Measurements from ENCODE around the gene SSRP1. TPM values are rescaled to one million over a fixed set of nuclear protein-coding genes. Genes with fewer than 3 reads are reported as not detected.

SSRP1 gene
- total RNA-seq, 1 donor from 2014 or later: 62.2 TPM

DNA sequence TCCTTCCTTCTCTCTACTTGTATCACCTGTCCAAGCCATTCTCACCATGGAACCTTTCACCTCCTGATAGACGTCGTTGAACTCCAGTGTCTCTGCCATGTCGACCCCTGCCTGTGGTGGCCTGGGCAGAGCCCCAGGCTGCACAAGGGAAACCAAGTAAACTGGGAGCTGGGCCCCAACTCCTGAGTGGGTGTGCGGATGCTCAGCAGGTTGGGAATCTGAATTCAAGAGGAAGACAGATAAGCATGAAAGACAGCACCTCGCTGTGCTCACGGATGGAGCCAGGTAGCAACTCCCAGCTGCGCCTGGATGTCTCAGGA lies 709 bp downstream of the SSRP1 start:
- Histone ChIP-seq H3K36me3 (peaks cover 40% of the 10 kb centered on the region), H3K27me3 (ENCODE audit: low read depth) (no peaks in the 10 kb centered on the region), H3K9me3 (no peaks in the 10 kb centered on the region), H3K4me1 (peaks cover 20% of the 10 kb centered on the region), H3K27ac (peak overlapping the region; percentile 91), H3K4me3 (peak overlapping the region; percentile 93)
- ATAC-seq (no peak), DNase-seq (no peak)
- TF ChIP-seq, protein P1, sequence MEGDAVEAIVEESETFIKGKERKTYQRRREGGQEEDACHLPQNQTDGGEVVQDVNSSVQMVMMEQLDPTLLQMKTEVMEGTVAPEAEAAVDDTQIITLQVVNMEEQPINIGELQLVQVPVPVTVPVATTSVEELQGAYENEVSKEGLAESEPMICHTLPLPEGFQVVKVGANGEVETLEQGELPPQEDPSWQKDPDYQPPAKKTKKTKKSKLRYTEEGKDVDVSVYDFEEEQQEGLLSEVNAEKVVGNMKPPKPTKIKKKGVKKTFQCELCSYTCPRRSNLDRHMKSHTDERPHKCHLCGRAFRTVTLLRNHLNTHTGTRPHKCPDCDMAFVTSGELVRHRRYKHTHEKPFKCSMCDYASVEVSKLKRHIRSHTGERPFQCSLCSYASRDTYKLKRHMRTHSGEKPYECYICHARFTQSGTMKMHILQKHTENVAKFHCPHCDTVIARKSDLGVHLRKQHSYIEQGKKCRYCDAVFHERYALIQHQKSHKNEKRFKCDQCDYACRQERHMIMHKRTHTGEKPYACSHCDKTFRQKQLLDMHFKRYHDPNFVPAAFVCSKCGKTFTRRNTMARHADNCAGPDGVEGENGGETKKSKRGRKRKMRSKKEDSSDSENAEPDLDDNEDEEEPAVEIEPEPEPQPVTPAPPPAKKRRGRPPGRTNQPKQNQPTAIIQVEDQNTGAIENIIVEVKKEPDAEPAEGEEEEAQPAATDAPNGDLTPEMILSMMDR (IDR thresholded peaks at IDR 0.05): no peak
- intact Hi-C loops (cut with DNase I): no loop called here

DNA sequence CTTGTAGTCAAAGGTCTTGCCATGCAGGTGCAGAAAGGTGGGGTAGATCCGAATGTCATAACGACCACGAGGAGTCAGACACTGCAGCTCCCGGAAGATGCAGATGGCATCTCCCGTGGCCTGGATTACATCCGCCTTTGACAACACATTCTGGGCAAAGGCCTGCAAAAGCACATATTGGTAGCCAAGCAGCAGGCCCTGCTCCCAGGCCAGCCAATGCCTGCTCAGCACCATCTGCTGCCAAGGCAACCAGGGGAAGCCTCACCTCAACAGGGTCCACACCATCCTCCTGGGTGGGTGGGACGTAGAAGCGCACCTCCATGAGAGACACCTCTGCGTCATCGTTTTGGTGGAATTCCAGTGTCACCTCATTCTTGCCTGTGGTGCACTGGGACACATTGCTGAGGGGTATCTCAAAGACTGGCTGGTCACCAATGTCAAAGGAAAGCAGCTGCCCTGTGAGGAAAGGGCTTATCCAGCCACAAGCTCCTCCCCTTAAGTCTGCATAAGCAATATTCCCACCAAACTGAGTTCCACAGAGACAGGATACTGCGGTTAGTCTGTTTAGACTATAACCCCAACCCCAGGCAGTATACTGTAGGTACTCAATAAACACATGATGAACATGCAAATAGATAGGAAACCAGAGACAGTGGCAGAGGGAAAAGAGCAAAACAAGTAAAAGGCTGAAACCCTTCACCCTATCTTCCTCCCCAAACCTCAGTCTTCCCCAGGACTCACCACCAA lies 2.8 kb downstream of the SSRP1 start:
- Histone ChIP-seq H3K4me3 (no peak overlapping the region), H3K36me3 (peaks cover 61% of the 10 kb centered on the region), H3K27ac (no peak overlapping the region), H3K4me1 (peaks cover 20% of the 10 kb centered on the region), H3K27me3 (ENCODE audit: low read depth) (no peaks in the 10 kb centered on the region), H3K9me3 (no peaks in the 10 kb centered on the region)
- TF ChIP-seq, protein P1 (IDR thresholded peaks at IDR 0.05): no peak
- intact Hi-C loops (cut with DNase I): no loop called here
- no peak for DNase-seq
- no peak for ATAC-seq

DNA sequence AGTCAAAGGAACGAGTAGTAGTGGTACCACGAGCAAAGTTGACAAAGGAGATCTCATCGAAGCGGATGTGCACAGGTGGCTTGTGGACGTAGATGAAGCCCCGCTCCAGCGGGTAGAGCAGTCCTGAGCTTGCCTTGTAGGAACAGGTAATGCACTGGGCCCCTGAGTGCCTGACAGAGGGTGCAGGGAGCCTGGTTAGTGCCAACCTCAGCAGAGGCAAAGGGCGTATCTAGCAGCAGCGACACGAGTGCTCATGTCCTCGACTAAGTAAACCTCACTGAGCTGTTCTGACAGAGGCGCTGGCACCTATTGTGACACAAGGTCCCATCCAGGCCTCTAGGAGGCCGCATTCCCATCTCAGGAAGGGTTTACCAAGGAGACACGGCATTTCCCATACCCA lies 4.0 kb downstream of the SSRP1 start:
- H3K4me3 ChIP-seq: no peak overlapping the region
- ATAC-seq: no peak
- TF ChIP-seq, protein P1 (IDR thresholded peaks at IDR 0.05): no peak
- no peaks in the 10 kb centered on the region for H3K27me3 ChIP-seq (ENCODE audit: low read depth)
- peaks cover 73% of the 10 kb centered on the region for H3K36me3 ChIP-seq
- intact Hi-C loops (cut with DNase I): no loop called here
- H3K9me3 ChIP-seq: no peaks in the 10 kb centered on the region
- H3K4me1 ChIP-seq: peaks cover 23% of the 10 kb centered on the region
- no peak for DNase-seq
- no peak overlapping the region for H3K27ac ChIP-seq

DNA sequence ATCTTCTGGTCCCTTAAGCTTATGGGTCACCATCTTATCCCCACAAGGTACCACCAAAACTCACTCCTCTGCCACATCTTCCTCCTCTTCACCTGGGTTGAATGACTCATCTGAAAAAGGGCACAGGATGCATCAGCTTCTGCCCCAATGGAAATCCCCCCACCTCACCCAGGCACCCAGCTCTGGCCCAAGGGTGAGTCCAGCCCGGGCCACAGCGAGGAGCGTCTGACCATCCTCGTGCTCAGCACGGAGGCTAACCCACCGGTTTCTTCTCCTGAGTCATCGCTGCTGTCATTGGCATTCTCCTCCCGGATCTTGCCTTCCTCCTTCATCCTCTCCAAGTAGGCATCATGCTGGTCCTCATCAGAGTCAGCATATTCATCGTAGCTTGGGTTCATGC lies 5.7 kb downstream of the SSRP1 start:
- intact Hi-C loops (cut with DNase I): no loop called here
- H3K36me3 ChIP-seq: peaks cover 75% of the 10 kb centered on the region
- no peaks in the 10 kb centered on the region for H3K9me3 ChIP-seq
- H3K27me3 ChIP-seq (ENCODE audit: low read depth): no peaks in the 10 kb centered on the region
- no peak for ATAC-seq
- no peak overlapping the region for H3K27ac ChIP-seq
- H3K4me1 ChIP-seq: peaks cover 32% of the 10 kb centered on the region
- DNase-seq: no peak
- TF ChIP-seq, protein P1 (IDR thresholded peaks at IDR 0.05): no peak
- H3K4me3 ChIP-seq: no peak overlapping the region

DNA sequence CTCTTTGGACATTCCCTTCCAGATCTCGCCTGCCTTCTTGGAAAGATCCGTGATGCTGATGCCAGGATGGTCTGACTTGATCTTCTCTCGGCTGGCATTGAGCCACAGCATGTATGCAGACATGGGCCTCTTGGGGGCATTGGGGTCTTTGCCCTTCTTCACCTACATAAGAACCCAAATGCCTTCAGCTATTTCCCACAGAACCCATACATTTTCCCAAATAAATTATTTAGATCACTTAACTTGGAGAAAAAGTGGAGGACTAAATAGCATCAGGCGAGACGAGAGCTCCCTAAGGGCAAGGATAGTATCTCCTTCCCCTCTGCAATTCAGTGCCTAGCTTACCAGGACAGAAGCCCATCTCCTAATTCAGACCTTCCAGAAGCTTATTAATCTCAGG lies 8.0 kb downstream of the SSRP1 start:
- Histone ChIP-seq H3K9me3 (no peaks in the 10 kb centered on the region), H3K4me3 (no peak overlapping the region), H3K4me1 (peaks cover 31% of the 10 kb centered on the region), H3K27me3 (ENCODE audit: low read depth) (no peaks in the 10 kb centered on the region), H3K36me3 (peaks cover 63% of the 10 kb centered on the region), H3K27ac (peak overlapping the region; percentile 96)
- no peak for ATAC-seq
- intact Hi-C loops (cut with DNase I): no loop called here
- no peak for DNase-seq
- TF ChIP-seq, protein P1 (IDR thresholded peaks at IDR 0.05): no peak
